GM12878 (cell line): Measurements from ENCODE around the gene KCNIP2. TPM values are rescaled to one million over a fixed set of nuclear protein-coding genes. Genes with fewer than 3 reads are reported as not detected.
A peak's percentile ranks its signal among the peaks of the same experiment; 100 is the strongest.

ENCODE experiments used
- BCL3 ChIP-seq: IDR thresholded peaks from 2 replicates; pipeline ENCODE4 v1.6.1; 2011; ENCODE audit warnings: borderline replicate concordance, low read depth, mild to moderate bottlenecking, moderate library complexity, low read length; ENCODE audit not compliant: insufficient read depth, poor library complexity, severe bottlenecking
- CBX3 ChIP-seq: fragments of 200-600 bp; sonication (generic); IDR thresholded peaks from 2 replicates; pipeline ENCODE4 v1.6.1; 2016; ENCODE audit warnings: low read depth, borderline replicate concordance
- CEBPB ChIP-seq, 2 experiments: fragments of 150-350 bp in 1 of 2; IDR thresholded peaks; 2 replicates each; pipeline ENCODE4 v1.6.1; 2012 to 2014; ENCODE audit warnings: low read depth in 2 of 2, low read length in 2 of 2, borderline replicate concordance in 1 of 2, inconsistent platforms in 1 of 2
- E2F8 ChIP-seq: fragments of 450-650 bp; IDR thresholded peaks from 2 replicates; pipeline ENCODE4 v1.6.1; 2018; ENCODE audit warnings: mild to moderate bottlenecking, low read depth, moderate library complexity; ENCODE audit not compliant: partially characterized antibody
- ELK1 ChIP-seq: IDR thresholded peaks from 2 replicates; pipeline ENCODE4 v1.6.1; 2012; ENCODE audit warnings: low read depth, low read length, improper control_type of control experiment
- ETV6 ChIP-seq, 2 experiments: fragments of 450-650 bp in 1 of 2; IDR thresholded peaks in 1 of 2; conservative IDR thresholded peaks in 1 of 2; 2 replicates each; pipeline ENCODE4 v1.6.1; 2014; ENCODE audit warnings: antibody characterized with exemption in 1 of 2, borderline replicate concordance in 1 of 2, low read depth in 1 of 2, mild to moderate bottlenecking in 1 of 2, moderate library complexity in 1 of 2
- GABPA ChIP-seq: IDR thresholded peaks from 2 replicates; pipeline ENCODE4 v1.6.1; 2014; ENCODE audit warnings: antibody characterized with exemption, low read depth, mild to moderate bottlenecking, inconsistent platforms
- JUNB ChIP-seq: IDR thresholded peaks from 2 replicates; pipeline ENCODE4 v1.6.1; 2016; ENCODE audit warnings: antibody characterized with exemption, mild to moderate bottlenecking
- KLF5 ChIP-seq: fragments of 450-650 bp; IDR thresholded peaks from 2 replicates; pipeline ENCODE4 v1.6.1; 2014; ENCODE audit warnings: mild to moderate bottlenecking; ENCODE audit not compliant: partially characterized antibody
- MXI1 ChIP-seq: fragments of 150-350 bp; IDR thresholded peaks from 2 replicates; pipeline ENCODE4 v1.6.1; 2011; ENCODE audit warnings: low read depth, mild to moderate bottlenecking, inconsistent platforms, low read length, improper control_type of control experiment
- NBN ChIP-seq: fragments of 450-650 bp; IDR thresholded peaks from 2 replicates; pipeline ENCODE4 v1.6.1; 2016
- NFYB ChIP-seq: IDR thresholded peaks from 2 replicates; pipeline ENCODE4 v1.6.1; 2011; ENCODE audit warnings: low read depth, mild to moderate bottlenecking, low read length, improper control_type of control experiment, moderate library complexity; ENCODE audit not compliant: insufficient read depth
- POLR2AphosphoS2 ChIP-seq: IDR thresholded peaks from 2 replicates; pipeline ENCODE4 v1.6.1; 2011; ENCODE audit warnings: low read depth, mild to moderate bottlenecking, low read length, improper control_type of control experiment, moderate library complexity
- SMARCA5 ChIP-seq: fragments of 450-650 bp; IDR thresholded peaks from 2 replicates; pipeline ENCODE4 v1.6.1; 2017; ENCODE audit warnings: mild to moderate bottlenecking
- SRF ChIP-seq, 2 experiments: IDR thresholded peaks; 2 replicates each; pipeline ENCODE4 v1.6.1; 2011; ENCODE audit warnings: low read depth in 2 of 2, low read length in 2 of 2, mild to moderate bottlenecking in 1 of 2, moderate library complexity in 1 of 2
- STAT1 ChIP-seq: fragments of 450-650 bp; conservative IDR thresholded peaks from 2 replicates; pipeline ENCODE4 v1.6.1; 2014; ENCODE audit warnings: antibody characterized with exemption, mild to moderate bottlenecking
- SUZ12 ChIP-seq: fragments of 200-600 bp; sonication (generic); IDR thresholded peaks from one replicate; pipeline ENCODE4 v1.6.1; 2018; ENCODE audit warnings: antibody characterized with exemption, mild to moderate bottlenecking; ENCODE audit not compliant: unreplicated experiment
- WRNIP1 ChIP-seq: IDR thresholded peaks from 2 replicates; pipeline ENCODE4 v1.6.1; 2011; ENCODE audit warnings: low read depth, low read length, improper control_type of control experiment, borderline replicate concordance
- ZNF274 ChIP-seq: IDR thresholded peaks from one replicate; pipeline ENCODE4 v1.8.0; 2011; ENCODE audit not compliant: insufficient read length, insufficient read depth
- polyA plus RNA-seq, 11 experiments: library from polyadenylated mRNA; depleted of rRNA in 4 of 11; unstranded in 6 of 11; stranded (reverse) in 5 of 11; fragments of >200 nt; fragmentation: Nextera tagmentation in 4 of 11; fragmentation: Illumina TruSeq in 1 of 11; extraction: Ambion mirVana in 4 of 11; extraction: Trizol in 1 of 11; gene quantifications; 1 replicate in 1 of 11; 2 replicates in 10 of 11; pipeline versions ENCODE4 v1.2.1 to v1.2.3, GENCODE V29; 2011 to 2016; ENCODE audit warnings: inconsistent platforms in 2 of 11, missing spikeins in 2 of 11, low read depth in 1 of 11
- total RNA-seq, 4 experiments: library from RNA; depleted of rRNA in 3 of 4; stranded (reverse); fragments of >200 nt in 3 of 4; fragmentation: Illumina TruSeq in 1 of 4; extraction: Trizol in 1 of 4; gene quantifications; 2 replicates each; pipeline versions ENCODE4 v1.2.1 to v1.2.3, GENCODE V29; 2013 to 2021
- TF ChIP-seq, protein P1 (sequence below): fragments of 450-650 bp; formaldehyde crosslinking; IDR thresholded peaks from 2 replicates; pipeline ENCODE4 v1.4.0; 2022; ENCODE audit warnings: mild to moderate bottlenecking, moderate library complexity

Gene KCNIP2
- total and polyA plus RNA-seq, 10 of the 15 experiments (the other 5 are each of a cell fraction or from before 2014, with no cell fraction given) = 0.46 to 4.3 (median 1.7) TPM

DNA sequence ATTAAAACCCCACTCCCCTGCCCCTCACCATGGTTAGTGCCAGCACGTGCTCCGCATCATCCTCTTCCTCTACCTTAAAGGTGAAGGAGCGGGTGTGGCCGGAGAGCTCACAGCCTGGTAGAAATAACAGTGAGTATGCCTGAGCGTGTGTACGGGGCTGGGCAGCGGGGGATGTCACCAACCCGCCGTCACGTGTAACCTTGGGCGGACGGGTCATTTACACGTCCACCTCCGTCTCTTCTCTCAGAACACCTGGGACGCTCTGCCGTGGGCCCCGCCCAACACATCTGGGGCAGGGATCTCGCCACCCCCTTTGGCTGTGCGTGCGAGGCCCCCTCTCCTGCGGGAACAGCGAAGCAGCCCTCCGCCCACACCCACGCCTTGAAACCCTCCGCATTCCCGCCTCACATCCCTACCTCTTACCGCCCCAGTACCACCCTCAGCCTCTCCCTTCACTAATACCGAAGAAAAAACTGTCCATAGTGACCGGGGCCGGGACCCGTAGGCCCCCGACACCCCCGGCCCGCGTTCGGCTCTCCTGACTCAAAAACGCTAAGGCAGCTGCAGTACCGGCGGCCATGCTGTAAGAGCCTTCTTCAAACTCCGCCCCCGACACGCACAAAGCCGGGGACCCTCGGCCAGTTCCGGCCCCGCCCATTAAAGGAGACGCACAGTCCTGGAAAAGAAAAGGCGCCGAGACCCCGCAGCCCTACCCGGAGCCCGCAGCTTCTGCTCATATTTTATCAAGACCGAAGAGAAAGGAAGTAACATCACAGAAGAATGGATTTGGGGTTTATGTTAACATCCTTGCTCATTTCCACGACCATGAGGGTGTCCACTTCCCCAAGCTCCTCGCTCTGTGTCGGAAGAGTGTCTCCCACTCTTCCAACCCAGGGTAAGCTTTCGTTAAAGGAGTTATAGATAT, 60.5 kb downstream of the KCNIP2 start, which contains the start of gene NPM3 (continued):
- peak; percentile 27 for TF ChIP-seq BCL3
- peak; percentile 86 for TF ChIP-seq MXI1
- no peak for TF ChIP-seq NFYB
- TF ChIP-seq CEBPB (IDR thresholded peaks at IDR 0.05; ENCODE audit: borderline replicate concordance in 1 of 2, low read depth in 2 of 2, low read length in 2 of 2) = no peak
- TF ChIP-seq SUZ12 = no peak
- TF ChIP-seq GABPA = peak; percentile 72
- TF ChIP-seq ZNF274 = no peak
- TF ChIP-seq, protein P1, sequence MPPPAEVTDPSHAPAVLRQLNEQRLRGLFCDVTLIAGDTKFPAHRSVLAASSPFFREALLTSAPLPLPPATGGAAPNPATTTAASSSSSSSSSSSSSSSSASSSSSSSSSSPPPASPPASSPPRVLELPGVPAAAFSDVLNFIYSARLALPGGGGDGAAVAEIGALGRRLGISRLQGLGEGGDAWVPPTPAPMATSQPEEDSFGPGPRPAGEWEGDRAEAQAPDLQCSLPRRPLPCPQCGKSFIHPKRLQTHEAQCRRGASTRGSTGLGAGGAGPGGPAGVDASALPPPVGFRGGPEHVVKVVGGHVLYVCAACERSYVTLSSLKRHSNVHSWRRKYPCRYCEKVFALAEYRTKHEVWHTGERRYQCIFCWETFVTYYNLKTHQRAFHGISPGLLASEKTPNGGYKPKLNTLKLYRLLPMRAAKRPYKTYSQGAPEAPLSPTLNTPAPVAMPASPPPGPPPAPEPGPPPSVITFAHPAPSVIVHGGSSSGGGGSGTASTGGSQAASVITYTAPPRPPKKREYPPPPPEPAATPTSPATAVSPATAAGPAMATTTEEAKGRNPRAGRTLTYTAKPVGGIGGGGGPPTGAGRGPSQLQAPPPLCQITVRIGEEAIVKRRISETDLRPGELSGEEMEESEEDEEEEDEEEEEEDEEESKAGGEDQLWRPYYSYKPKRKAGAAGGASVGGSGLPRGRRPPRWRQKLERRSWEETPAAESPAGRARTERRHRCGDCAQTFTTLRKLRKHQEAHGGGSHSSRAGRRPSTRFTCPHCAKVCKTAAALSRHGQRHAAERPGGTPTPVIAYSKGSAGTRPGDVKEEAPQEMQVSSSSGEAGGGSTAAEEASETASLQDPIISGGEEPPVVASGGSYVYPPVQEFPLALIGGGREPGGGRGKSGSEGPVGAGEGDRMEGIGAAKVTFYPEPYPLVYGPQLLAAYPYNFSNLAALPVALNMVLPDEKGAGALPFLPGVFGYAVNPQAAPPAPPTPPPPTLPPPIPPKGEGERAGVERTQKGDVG = no peak
- no peak for TF ChIP-seq STAT1
- no peak for TF ChIP-seq KLF5
- TF ChIP-seq E2F8 = peak; percentile 72
- no peak for TF ChIP-seq SMARCA5
- TF ChIP-seq WRNIP1 = no peak
- no peak for TF ChIP-seq CBX3
- TF ChIP-seq JUNB = no peak
- peak; percentile 94 for TF ChIP-seq POLR2AphosphoS2
- TF ChIP-seq SRF (IDR thresholded peaks at IDR 0.05; ENCODE audit: low read depth in 2 of 2, low read length in 2 of 2) = peak; percentile 27 to 76; a peak in 3 of 4 replicates
- TF ChIP-seq NBN = peak; percentile 64; the same call in 1 of the 2 replicates
- peak; percentile 81; the same call in 1 of the 2 replicates for TF ChIP-seq ELK1
- TF ChIP-seq ETV6 (conservative IDR thresholded peaks at IDR 0.05 in 1 of 2, IDR thresholded peaks at IDR 0.05 in 1 of 2; ENCODE audit: borderline replicate concordance in 1 of 2, low read depth in 1 of 2) = no peak
